ENCODE data around the gene TM9SF3.

TM9SF3 gene

DNA sequence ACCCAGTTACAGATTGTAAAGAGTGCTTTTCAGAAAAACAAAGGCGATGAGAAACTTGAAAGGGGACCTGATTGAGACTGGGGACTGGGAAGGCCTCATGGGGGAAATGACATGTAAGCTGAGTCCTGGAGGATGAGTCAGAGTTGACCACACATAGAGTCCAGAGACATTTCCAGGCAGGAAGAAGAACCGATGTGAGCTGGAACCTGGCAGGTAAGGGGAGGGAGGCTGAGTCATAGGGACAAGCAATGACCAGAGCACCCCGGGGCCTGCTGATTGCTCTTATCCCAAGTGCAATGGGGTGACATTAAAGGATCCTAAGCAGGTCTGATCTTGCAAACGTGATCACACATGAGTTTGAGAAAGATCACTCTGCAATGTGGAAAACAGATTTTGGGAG lies 84.8 kb downstream of the TM9SF3 start:
- no peaks in the 10 kb centered on the region for H3K79me2 ChIP-seq (ENCODE audit: insufficient read depth, low read length)
- no peaks in the 10 kb centered on the region for H3K9me3 ChIP-seq (ENCODE audit: low read length)
- H3K9me2 ChIP-seq (ENCODE audit: low read depth, low read length) = no peaks in the 10 kb centered on the region
- H3K4me3 ChIP-seq (ENCODE audit: low read depth, low read length, poor library complexity, severe bottlenecking) = no peak overlapping the region
- no peaks in the 10 kb centered on the region for H3K27me3 ChIP-seq (ENCODE audit: insufficient read depth, low read length)
- no peaks in the 10 kb centered on the region for H4K20me1 ChIP-seq (ENCODE audit: insufficient read depth, low read length)
- no peak overlapping the region for H2AFZ ChIP-seq (ENCODE audit: low read length)
- H3K9ac ChIP-seq (ENCODE audit: low read length) = no peak overlapping the region
- TF ChIP-seq, protein P1, sequence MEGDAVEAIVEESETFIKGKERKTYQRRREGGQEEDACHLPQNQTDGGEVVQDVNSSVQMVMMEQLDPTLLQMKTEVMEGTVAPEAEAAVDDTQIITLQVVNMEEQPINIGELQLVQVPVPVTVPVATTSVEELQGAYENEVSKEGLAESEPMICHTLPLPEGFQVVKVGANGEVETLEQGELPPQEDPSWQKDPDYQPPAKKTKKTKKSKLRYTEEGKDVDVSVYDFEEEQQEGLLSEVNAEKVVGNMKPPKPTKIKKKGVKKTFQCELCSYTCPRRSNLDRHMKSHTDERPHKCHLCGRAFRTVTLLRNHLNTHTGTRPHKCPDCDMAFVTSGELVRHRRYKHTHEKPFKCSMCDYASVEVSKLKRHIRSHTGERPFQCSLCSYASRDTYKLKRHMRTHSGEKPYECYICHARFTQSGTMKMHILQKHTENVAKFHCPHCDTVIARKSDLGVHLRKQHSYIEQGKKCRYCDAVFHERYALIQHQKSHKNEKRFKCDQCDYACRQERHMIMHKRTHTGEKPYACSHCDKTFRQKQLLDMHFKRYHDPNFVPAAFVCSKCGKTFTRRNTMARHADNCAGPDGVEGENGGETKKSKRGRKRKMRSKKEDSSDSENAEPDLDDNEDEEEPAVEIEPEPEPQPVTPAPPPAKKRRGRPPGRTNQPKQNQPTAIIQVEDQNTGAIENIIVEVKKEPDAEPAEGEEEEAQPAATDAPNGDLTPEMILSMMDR (IDR thresholded peaks at IDR 0.05; ENCODE audit: low read length) = no peak
- no peak for TF ChIP-seq EZH2 (IDR thresholded peaks at IDR 0.05; ENCODE audit: borderline replicate concordance, low read length)
- H3K27ac ChIP-seq (ENCODE audit: low read depth, low read length, poor library complexity, severe bottlenecking) = no peak overlapping the region
- no peak overlapping the region for H3K4me2 ChIP-seq (ENCODE audit: low read length)
- no peaks in the 10 kb centered on the region for H3F3A ChIP-seq (ENCODE audit: insufficient read depth, low read length)
- H3K4me1 ChIP-seq (ENCODE audit: insufficient read depth, low read length, severe bottlenecking) = no peaks in the 10 kb centered on the region
- H3K36me3 ChIP-seq (ENCODE audit: insufficient read depth, low read length) = no peaks in the 10 kb centered on the region

DNA sequence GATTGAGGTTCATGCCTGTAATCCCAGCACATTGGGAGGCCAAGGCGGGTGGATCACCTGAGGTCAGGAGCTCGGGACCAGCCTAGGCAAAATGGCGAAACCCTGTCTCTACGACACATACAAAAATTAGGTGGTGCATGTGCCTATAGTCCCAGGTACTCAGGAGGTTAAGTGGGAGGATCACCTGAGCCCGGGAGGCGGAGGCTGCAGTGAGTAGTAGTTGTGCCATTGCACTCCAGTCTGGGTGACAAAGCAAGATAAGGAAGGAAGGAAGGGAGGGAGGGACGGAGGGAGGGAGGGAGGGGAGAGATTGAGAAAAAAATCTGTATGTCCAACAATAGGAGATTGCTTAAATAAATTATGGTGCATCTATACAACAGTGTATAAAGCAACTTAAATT lies 86.3 kb downstream of the TM9SF3 start:
- no peak overlapping the region for H2AFZ ChIP-seq (ENCODE audit: low read length)
- TF ChIP-seq, protein P1 (IDR thresholded peaks at IDR 0.05; ENCODE audit: low read length) = no peak
- TF ChIP-seq EZH2 (IDR thresholded peaks at IDR 0.05; ENCODE audit: borderline replicate concordance, low read length) = no peak
- no peaks in the 10 kb centered on the region for H3F3A ChIP-seq (ENCODE audit: insufficient read depth, low read length)
- H3K79me2 ChIP-seq (ENCODE audit: insufficient read depth, low read length) = no peaks in the 10 kb centered on the region
- no peak overlapping the region for H3K27ac ChIP-seq (ENCODE audit: low read depth, low read length, poor library complexity, severe bottlenecking)
- H3K4me2 ChIP-seq (ENCODE audit: low read length) = no peak overlapping the region
- H3K36me3 ChIP-seq (ENCODE audit: insufficient read depth, low read length) = no peaks in the 10 kb centered on the region
- H3K27me3 ChIP-seq (ENCODE audit: insufficient read depth, low read length) = no peaks in the 10 kb centered on the region
- H3K4me1 ChIP-seq (ENCODE audit: insufficient read depth, low read length, severe bottlenecking) = no peaks in the 10 kb centered on the region
- H3K9me2 ChIP-seq (ENCODE audit: low read depth, low read length) = no peaks in the 10 kb centered on the region
- no peaks in the 10 kb centered on the region for H4K20me1 ChIP-seq (ENCODE audit: insufficient read depth, low read length)
- no peaks in the 10 kb centered on the region for H3K9me3 ChIP-seq (ENCODE audit: low read length)
- no peak overlapping the region for H3K4me3 ChIP-seq (ENCODE audit: low read depth, low read length, poor library complexity, severe bottlenecking)
- no peak overlapping the region for H3K9ac ChIP-seq (ENCODE audit: low read length)

DNA sequence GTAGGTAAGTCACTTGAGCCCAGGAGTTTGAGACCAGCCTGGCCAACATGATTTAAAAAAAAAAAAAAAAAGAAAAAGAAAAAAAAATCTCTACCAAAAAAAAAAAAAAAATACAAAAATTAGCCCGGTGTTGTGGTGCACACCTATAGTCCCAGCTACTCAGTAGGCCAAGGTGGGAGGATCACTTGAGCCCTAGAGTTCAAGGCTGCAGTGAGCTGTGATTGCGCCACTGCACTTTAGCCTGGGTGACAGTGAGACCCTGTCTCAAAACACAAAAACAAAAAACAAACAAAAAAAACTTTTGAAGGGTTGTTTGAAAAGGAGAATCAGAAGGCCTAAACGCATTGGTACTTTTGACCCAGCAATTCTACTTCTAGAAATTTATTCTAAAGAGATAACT lies 86.8 kb downstream of the TM9SF3 start:
- no peak overlapping the region for H3K4me2 ChIP-seq (ENCODE audit: low read length)
- no peak overlapping the region for H3K4me3 ChIP-seq (ENCODE audit: low read depth, low read length, poor library complexity, severe bottlenecking)
- no peaks in the 10 kb centered on the region for H3K4me1 ChIP-seq (ENCODE audit: insufficient read depth, low read length, severe bottlenecking)
- H4K20me1 ChIP-seq (ENCODE audit: insufficient read depth, low read length) = no peaks in the 10 kb centered on the region
- H3K9ac ChIP-seq (ENCODE audit: low read length) = no peak overlapping the region
- no peak overlapping the region for H2AFZ ChIP-seq (ENCODE audit: low read length)
- no peaks in the 10 kb centered on the region for H3K79me2 ChIP-seq (ENCODE audit: insufficient read depth, low read length)
- no peaks in the 10 kb centered on the region for H3K36me3 ChIP-seq (ENCODE audit: insufficient read depth, low read length)
- H3F3A ChIP-seq (ENCODE audit: insufficient read depth, low read length) = no peaks in the 10 kb centered on the region
- no peaks in the 10 kb centered on the region for H3K9me3 ChIP-seq (ENCODE audit: low read length)
- no peak overlapping the region for H3K27ac ChIP-seq (ENCODE audit: low read depth, low read length, poor library complexity, severe bottlenecking)
- no peaks in the 10 kb centered on the region for H3K27me3 ChIP-seq (ENCODE audit: insufficient read depth, low read length)
- no peaks in the 10 kb centered on the region for H3K9me2 ChIP-seq (ENCODE audit: low read depth, low read length)
- no peak for TF ChIP-seq EZH2 (IDR thresholded peaks at IDR 0.05; ENCODE audit: borderline replicate concordance, low read length)
- TF ChIP-seq, protein P1 (IDR thresholded peaks at IDR 0.05; ENCODE audit: low read length) = no peak
